ENCODE data around the gene CLCNKA. TPM values are rescaled to one million over a fixed set of nuclear protein-coding genes. Genes with fewer than 3 reads are reported as not detected.
"Not testable (repeated sequence)": the region's sequence is repeated elsewhere in the genome, so short reads cannot be mapped to it uniquely, and the experiment has no call there.

Gene CLCNKA
- total and polyA plus RNA-seq, 2 experiments from 2014 or later: 1.3 TPM

GRCh38 chr1:16062687-16063075, 40.8 kb downstream of the CLCNKA start:
- not testable (repeated sequence) for H3K9me3 ChIP-seq (ENCODE audit: low read depth); H3K27me3 ChIP-seq; H2AFZ ChIP-seq; DNase-seq (ENCODE audit: low spot score); H3K4me3 ChIP-seq; H3K36me3 ChIP-seq (replicated peaks; ENCODE audit: insufficient read depth, low read depth); H3K4me2 ChIP-seq; H3K27ac ChIP-seq; H3K79me2 ChIP-seq; H4K20me1 ChIP-seq (ENCODE audit: insufficient read depth, poor library complexity, severe bottlenecking); H3K9me2 ChIP-seq (replicated peaks; ENCODE audit: insufficient read depth)
- H3K4me1 ChIP-seq (ENCODE audit: insufficient read depth): peaks cover 22% of the 10 kb centered on the region
- 89% methylated on average over 8 of the region's 9 CpGs for WGBS (ENCODE audit: low lambda C conversion rate, missing lambda C conversion rate)

- Histone ChIP-seq H3K9me2 (replicated peaks; ENCODE audit: insufficient read depth) (no peaks in the 10 kb centered on the region), H3K4me2 (no peak overlapping the region), H3K4me3 (no peak overlapping the region), H3K4me1 (ENCODE audit: insufficient read depth) (peaks cover 28% of the 10 kb centered on the region), H3K9me3 (ENCODE audit: low read depth) (no peaks in the 10 kb centered on the region), H3K27ac (no peak overlapping the region), H4K20me1 (ENCODE audit: insufficient read depth, poor library complexity, severe bottlenecking) (no peaks in the 10 kb centered on the region), H2AFZ (no peak overlapping the region), H3K36me3 (replicated peaks; ENCODE audit: insufficient read depth, low read depth) (no peaks in the 10 kb centered on the region), H3K27me3 (no peaks in the 10 kb centered on the region), H3K79me2 (no peaks in the 10 kb centered on the region)
- WGBS (ENCODE audit: low lambda C conversion rate, missing lambda C conversion rate): 90% methylated on average over 15 of the region's 15 CpGs
- no peak for DNase-seq (ENCODE audit: low spot score)
- TF ChIP-seq CTCF (IDR thresholded peaks at IDR 0.05; ENCODE audit: poor library complexity): no peak
These were observed 41.5 kb downstream of the CLCNKA start for GRCh38 chr1:16063226-16063829.

GRCh38 chr1:16063921-16064320, 42.1 kb downstream of the CLCNKA start:
- Histone ChIP-seq H3K27me3 (no peaks in the 10 kb centered on the region), H3K4me2 (no peak overlapping the region), H3K79me2 (no peaks in the 10 kb centered on the region), H3K9me3 (ENCODE audit: low read depth) (no peaks in the 10 kb centered on the region), H2AFZ (no peak overlapping the region), H3K4me1 (ENCODE audit: insufficient read depth) (peaks cover 33% of the 10 kb centered on the region), H3K9me2 (replicated peaks; ENCODE audit: insufficient read depth) (no peaks in the 10 kb centered on the region), H3K4me3 (no peak overlapping the region), H4K20me1 (ENCODE audit: insufficient read depth, poor library complexity, severe bottlenecking) (no peaks in the 10 kb centered on the region), H3K36me3 (replicated peaks; ENCODE audit: insufficient read depth, low read depth) (no peaks in the 10 kb centered on the region), H3K27ac (no peak overlapping the region)
- TF ChIP-seq EZH2 (IDR thresholded peaks at IDR 0.05; ENCODE audit: borderline replicate concordance) (no peak), EZH2phosphoT487 (IDR thresholded peaks at IDR 0.05; ENCODE audit: low read depth, severe bottlenecking, unreplicated experiment) (no peak), CTCF (IDR thresholded peaks at IDR 0.05; ENCODE audit: poor library complexity) (no peak)
- WGBS (ENCODE audit: low lambda C conversion rate, missing lambda C conversion rate): 76% methylated on average over 9 of the region's 9 CpGs
- DNase-seq (ENCODE audit: low spot score): no peak

- Histone ChIP-seq H3K27ac (no peak overlapping the region), H3K9me2 (replicated peaks; ENCODE audit: insufficient read depth) (no peaks in the 10 kb centered on the region), H3K4me1 (ENCODE audit: insufficient read depth) (peaks cover 33% of the 10 kb centered on the region), H3K4me2 (no peak overlapping the region), H3K4me3 (no peak overlapping the region), H3K9me3 (ENCODE audit: low read depth) (no peaks in the 10 kb centered on the region), H3K36me3 (replicated peaks; ENCODE audit: insufficient read depth, low read depth) (no peaks in the 10 kb centered on the region), H2AFZ (no peak overlapping the region), H3K79me2 (no peaks in the 10 kb centered on the region), H3K27me3 (no peaks in the 10 kb centered on the region), H4K20me1 (ENCODE audit: insufficient read depth, poor library complexity, severe bottlenecking) (no peaks in the 10 kb centered on the region)
- 72% methylated on average over 13 of the region's 13 CpGs for WGBS (ENCODE audit: low lambda C conversion rate, missing lambda C conversion rate)
- no peak for DNase-seq (ENCODE audit: low spot score)
- TF ChIP-seq EZH2 (IDR thresholded peaks at IDR 0.05; ENCODE audit: borderline replicate concordance) (no peak), CTCF (IDR thresholded peaks at IDR 0.05; ENCODE audit: poor library complexity) (no peak), EZH2phosphoT487 (IDR thresholded peaks at IDR 0.05; ENCODE audit: low read depth, severe bottlenecking, unreplicated experiment) (no peak)
These were observed 42.9 kb downstream of the CLCNKA start for GRCh38 chr1:16064536-16065268.
